Heart left ventricle (tissue), 13 donors: ENCODE measurements around the gene SH3RF3.

ENCODE experiments used
- POLR2A ChIP-seq, 2 donors: fragments of 450-650 bp; IDR thresholded peaks; one replicate each; pipeline ENCODE4 v1.6.1; 2017; ENCODE audit warnings: antibody characterized with exemption in 2 of 2, mild to moderate bottlenecking in 2 of 2, moderate library complexity in 2 of 2
- TF ChIP-seq, protein P1 (sequence below), 12 donors: fragments of 200-600 bp; sonication (generic) in 4 of 12; IDR thresholded peaks; one replicate each; pipeline versions ENCODE4 v1.5.0 to v1.8.0; 2018 to 2022; ENCODE audit warnings: antibody characterized with exemption in 12 of 12, mild to moderate bottlenecking in 5 of 12
- donor health status: ischemic (EF 13 %, LVEDD 7.1; RV severe dilation, severe dysfunction).
- donor health status: DM: no; HTN: yes; CAD: no.
- donor health status: DM: no; HTN: no; CAD: no.
- donor health status: ischemic (EF 25% LVEDD 6.9; RV normal size, moderate dysfunction).
- donor health status: ischemic (EF 25% LVEDD 5.7; RV mildly dilated, moderate dysfunction).
- donor health status: ischemic (EF 35%, LVEDD 5.7; RV mildly dilated, moderate dysfunction).
- donor health status: nonischemic (EF 11% LVEDD 7.7; RV severe dilation, severe dysfunction).
- donor health status: DM: yes; HTN: yes; CAD: no.
- donor health status: PGD.
- donor health status: ischemic (EF 29% LVEDD 5.4; RV normal size, mild dysfunction).
- donor health status: nonischemic (EF 23%, LVEDD 6.1; RV moderate dilation, normal function).

DNA sequence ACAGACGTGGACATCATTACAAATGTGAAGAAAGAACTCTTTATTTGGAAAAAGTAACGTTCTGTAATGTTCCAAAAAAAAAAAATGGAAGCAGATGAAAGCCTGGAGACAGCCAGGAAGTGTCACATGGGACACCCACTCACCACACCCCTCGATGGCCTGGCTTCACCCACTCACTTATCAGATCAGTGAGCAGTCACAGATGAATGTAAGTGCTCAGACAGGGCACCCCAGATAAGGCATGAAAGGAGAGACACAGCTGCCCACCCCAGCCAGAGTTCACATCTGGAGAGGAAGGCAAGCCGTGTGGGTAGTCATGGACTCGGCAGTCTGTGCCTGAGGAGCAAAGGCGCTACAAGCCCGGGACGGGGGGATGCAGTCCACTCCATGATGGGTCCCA, 379.6 kb downstream of the SH3RF3 start:
- TF ChIP-seq, protein P1, sequence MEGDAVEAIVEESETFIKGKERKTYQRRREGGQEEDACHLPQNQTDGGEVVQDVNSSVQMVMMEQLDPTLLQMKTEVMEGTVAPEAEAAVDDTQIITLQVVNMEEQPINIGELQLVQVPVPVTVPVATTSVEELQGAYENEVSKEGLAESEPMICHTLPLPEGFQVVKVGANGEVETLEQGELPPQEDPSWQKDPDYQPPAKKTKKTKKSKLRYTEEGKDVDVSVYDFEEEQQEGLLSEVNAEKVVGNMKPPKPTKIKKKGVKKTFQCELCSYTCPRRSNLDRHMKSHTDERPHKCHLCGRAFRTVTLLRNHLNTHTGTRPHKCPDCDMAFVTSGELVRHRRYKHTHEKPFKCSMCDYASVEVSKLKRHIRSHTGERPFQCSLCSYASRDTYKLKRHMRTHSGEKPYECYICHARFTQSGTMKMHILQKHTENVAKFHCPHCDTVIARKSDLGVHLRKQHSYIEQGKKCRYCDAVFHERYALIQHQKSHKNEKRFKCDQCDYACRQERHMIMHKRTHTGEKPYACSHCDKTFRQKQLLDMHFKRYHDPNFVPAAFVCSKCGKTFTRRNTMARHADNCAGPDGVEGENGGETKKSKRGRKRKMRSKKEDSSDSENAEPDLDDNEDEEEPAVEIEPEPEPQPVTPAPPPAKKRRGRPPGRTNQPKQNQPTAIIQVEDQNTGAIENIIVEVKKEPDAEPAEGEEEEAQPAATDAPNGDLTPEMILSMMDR (IDR thresholded peaks at IDR 0.05), result no peak
- no peak for TF ChIP-seq POLR2A (IDR thresholded peaks at IDR 0.05)
